K562 (cell line): ENCODE measurements around the gene NUDT5. TPM values are rescaled to one million over a fixed set of nuclear protein-coding genes. Genes with fewer than 3 reads are reported as not detected.
A peak's percentile ranks its signal among the peaks of the same experiment; 100 is the strongest.

Source experiments
- ADNP ChIP-seq: fragments of 200-800 bp; sonication (Bioruptor generic); IDR thresholded peaks from 2 replicates; pipeline ENCODE4 v1.6.1; 2016; ENCODE audit warnings: missing genetic modification characterization, missing compliant biosample characterization
- FOSL1 ChIP-seq: fragments of 200-800 bp; sonication (Bioruptor generic); conservative IDR thresholded peaks from 2 replicates; pipeline ENCODE4 v1.6.1; 2016; ENCODE audit warnings: missing genetic modification characterization, missing compliant biosample characterization
- KLF10 ChIP-seq: fragments of 250-450 bp; sonication (Bioruptor Pico); IDR thresholded peaks from 2 replicates; pipeline ENCODE4 v1.6.1; 2021; ENCODE audit warnings: matching md5 sums
- MXI1 ChIP-seq: IDR thresholded peaks from 2 replicates; pipeline ENCODE4 v1.6.1; 2011; ENCODE audit warnings: low read depth, mild to moderate bottlenecking, improper control_type of control experiment, low read length
- NCOA1 ChIP-seq: fragments of 450-650 bp; IDR thresholded peaks from 2 replicates; pipeline ENCODE4 v1.6.1; 2016; ENCODE audit warnings: low read depth
- PREB ChIP-seq: sonication (generic); formaldehyde crosslinking; IDR thresholded peaks from 2 replicates; pipeline ENCODE4 v1.8.1; 2023; ENCODE audit warnings: mild to moderate bottlenecking, missing genetic modification reagents
- RBM17 ChIP-seq: fragments of 200-400 bp; formaldehyde crosslinking; IDR thresholded peaks from 2 replicates; pipeline ENCODE4 v1.6.1; 2017; ENCODE audit warnings: low read depth, mild to moderate bottlenecking, low read length, borderline replicate concordance
- SMAD2 ChIP-seq: fragments of 150-350 bp; IDR thresholded peaks from 2 replicates; pipeline ENCODE4 v1.6.1; 2014; ENCODE audit warnings: low read depth, mild to moderate bottlenecking, low read length
- SMAD4 ChIP-seq: fragments of 250-450 bp; sonication (Bioruptor Pico); conservative IDR thresholded peaks from 2 replicates; pipeline ENCODE4 v1.8.0; 2021; ENCODE audit warnings: inconsistent platforms, mild to moderate bottlenecking, moderate library complexity
- ZBTB2 ChIP-seq: fragments of 450-650 bp; IDR thresholded peaks from 2 replicates; pipeline ENCODE4 v1.6.1; 2016; ENCODE audit warnings: antibody characterized with exemption
- polyA plus RNA-seq, 8 experiments: library from polyadenylated mRNA; depleted of rRNA in 4 of 8; stranded (reverse) in 5 of 8; unstranded in 3 of 8; fragments of >200 nt; fragmentation: Nextera tagmentation in 2 of 8; fragmentation: Illumina TruSeq in 1 of 8; extraction: Ambion mirVana in 2 of 8; extraction: Trizol in 1 of 8; gene quantifications; 2 replicates each; pipeline versions ENCODE4 v1.2.1 to v1.2.3, GENCODE V29; 2011 to 2014; ENCODE audit warnings: inconsistent platforms in 1 of 8, missing spikeins in 1 of 8
- total RNA-seq, 7 experiments: library from RNA; depleted of rRNA in 6 of 7; stranded (reverse); fragments of >200 nt in 6 of 7; fragmentation: Illumina TruSeq in 2 of 7; extraction: Trizol in 2 of 7; gene quantifications; 2 replicates each; pipeline versions ENCODE4 v1.2.1 to v1.2.3, GENCODE V29; 2011 to 2021; ENCODE audit warnings: low replicate concordance in 1 of 7
- TF ChIP-seq, protein P1 (sequence below): fragments of 450-650 bp; IDR thresholded peaks from one replicate; pipeline ENCODE4 v1.6.1; 2018; ENCODE audit warnings: mild to moderate bottlenecking, moderate library complexity; ENCODE audit not compliant: partially characterized antibody
- TF ChIP-seq, protein P2 (sequence below), 2 experiments: fragments of 450-650 bp; formaldehyde crosslinking in 1 of 2; IDR thresholded peaks; 2 replicates each; pipeline versions ENCODE4 v1.4.0 to v1.6.1; 2014 to 2020; ENCODE audit warnings: mild to moderate bottlenecking in 2 of 2, borderline replicate concordance in 1 of 2, low read depth in 1 of 2

The NUDT5 gene
- total and polyA plus RNA-seq, 9 of the 15 experiments (the other 6 are each of a cell fraction or from before 2014, with no cell fraction given), result 87.7 to 422 (median 186) TPM

DNA sequence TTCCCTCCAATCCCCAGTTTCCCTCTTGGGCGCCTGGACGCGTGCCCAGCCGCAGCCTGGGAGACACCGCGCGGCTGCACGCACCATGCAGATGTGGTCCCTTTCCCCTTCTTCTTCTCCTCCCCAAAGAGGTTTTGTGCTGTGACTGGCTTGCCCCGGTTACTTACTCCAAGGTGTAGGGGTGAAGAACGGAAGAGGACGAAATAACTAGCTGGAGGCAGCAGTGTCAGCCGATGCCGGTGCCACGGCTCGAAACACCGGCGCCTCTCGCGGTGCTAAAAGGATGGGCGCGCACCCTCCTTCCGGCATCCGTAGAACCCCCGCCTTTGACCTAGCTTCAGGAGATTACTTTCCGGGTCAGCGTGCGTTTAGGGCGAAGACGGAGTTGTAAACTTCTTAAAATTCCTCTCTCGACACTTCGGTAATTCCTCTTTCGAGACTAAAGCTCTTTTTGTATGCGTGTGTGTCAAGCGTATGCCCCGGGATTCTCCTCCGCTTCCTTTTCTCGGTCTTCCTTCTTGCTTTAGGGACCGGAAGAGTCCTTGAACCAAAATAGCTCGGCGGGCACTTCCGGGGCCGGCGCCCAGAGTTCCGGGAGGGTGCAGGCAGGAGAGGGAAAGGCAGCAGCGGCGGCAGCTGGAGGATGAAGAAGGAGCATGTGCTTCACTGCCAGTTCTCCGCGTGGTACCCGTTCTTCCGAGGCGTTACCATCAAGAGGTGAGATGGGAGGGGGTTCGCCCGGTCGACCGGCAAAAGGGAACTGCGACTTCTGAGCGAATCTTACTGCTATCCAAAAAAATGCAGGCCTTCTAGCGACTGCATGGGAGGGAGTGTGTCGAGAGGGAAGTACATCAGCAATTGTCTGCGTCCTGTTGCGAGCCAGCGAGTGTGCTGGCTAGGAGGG lies at the start of gene NUDT5, which contains the start of gene CDC123 (continued):
- TF ChIP-seq, protein P1, sequence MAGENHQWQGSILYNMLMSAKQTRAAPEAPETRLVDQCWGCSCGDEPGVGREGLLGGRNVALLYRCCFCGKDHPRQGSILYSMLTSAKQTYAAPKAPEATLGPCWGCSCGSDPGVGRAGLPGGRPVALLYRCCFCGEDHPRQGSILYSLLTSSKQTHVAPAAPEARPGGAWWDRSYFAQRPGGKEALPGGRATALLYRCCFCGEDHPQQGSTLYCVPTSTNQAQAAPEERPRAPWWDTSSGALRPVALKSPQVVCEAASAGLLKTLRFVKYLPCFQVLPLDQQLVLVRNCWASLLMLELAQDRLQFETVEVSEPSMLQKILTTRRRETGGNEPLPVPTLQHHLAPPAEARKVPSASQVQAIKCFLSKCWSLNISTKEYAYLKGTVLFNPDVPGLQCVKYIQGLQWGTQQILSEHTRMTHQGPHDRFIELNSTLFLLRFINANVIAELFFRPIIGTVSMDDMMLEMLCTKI, result no peak
- TF ChIP-seq MXI1 (no peak), ADNP (tag) (no peak), PREB (CRISPR knock-in tag) (no peak), FOSL1 (tag) (peak; percentile 40; the same call in 1 of the 2 replicates), RBM17 (no peak), SMAD2 (no peak), KLF10 (CRISPR knock-in tag) (no peak), SMAD4 (peak; percentile 73), ZBTB2 (no peak), NCOA1 (peak; percentile 98)
- TF ChIP-seq, protein P2, sequence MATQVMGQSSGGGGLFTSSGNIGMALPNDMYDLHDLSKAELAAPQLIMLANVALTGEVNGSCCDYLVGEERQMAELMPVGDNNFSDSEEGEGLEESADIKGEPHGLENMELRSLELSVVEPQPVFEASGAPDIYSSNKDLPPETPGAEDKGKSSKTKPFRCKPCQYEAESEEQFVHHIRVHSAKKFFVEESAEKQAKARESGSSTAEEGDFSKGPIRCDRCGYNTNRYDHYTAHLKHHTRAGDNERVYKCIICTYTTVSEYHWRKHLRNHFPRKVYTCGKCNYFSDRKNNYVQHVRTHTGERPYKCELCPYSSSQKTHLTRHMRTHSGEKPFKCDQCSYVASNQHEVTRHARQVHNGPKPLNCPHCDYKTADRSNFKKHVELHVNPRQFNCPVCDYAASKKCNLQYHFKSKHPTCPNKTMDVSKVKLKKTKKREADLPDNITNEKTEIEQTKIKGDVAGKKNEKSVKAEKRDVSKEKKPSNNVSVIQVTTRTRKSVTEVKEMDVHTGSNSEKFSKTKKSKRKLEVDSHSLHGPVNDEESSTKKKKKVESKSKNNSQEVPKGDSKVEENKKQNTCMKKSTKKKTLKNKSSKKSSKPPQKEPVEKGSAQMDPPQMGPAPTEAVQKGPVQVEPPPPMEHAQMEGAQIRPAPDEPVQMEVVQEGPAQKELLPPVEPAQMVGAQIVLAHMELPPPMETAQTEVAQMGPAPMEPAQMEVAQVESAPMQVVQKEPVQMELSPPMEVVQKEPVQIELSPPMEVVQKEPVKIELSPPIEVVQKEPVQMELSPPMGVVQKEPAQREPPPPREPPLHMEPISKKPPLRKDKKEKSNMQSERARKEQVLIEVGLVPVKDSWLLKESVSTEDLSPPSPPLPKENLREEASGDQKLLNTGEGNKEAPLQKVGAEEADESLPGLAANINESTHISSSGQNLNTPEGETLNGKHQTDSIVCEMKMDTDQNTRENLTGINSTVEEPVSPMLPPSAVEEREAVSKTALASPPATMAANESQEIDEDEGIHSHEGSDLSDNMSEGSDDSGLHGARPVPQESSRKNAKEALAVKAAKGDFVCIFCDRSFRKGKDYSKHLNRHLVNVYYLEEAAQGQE (IDR thresholded peaks at IDR 0.05; ENCODE audit: borderline replicate concordance), result 0 out of 2 replicates have a peak, but pooled peaks have one; percentile 18
- TF ChIP-seq, protein P2 (CRISPR knock-in tag; IDR thresholded peaks at IDR 0.05; ENCODE audit: low read depth), result no peak
